ENCODE results near the gene MBP.
"Not testable (repeated sequence)": the region's sequence is repeated elsewhere in the genome, so short reads cannot be mapped to it uniquely, and the experiment has no call there.

MBP gene

DNA sequence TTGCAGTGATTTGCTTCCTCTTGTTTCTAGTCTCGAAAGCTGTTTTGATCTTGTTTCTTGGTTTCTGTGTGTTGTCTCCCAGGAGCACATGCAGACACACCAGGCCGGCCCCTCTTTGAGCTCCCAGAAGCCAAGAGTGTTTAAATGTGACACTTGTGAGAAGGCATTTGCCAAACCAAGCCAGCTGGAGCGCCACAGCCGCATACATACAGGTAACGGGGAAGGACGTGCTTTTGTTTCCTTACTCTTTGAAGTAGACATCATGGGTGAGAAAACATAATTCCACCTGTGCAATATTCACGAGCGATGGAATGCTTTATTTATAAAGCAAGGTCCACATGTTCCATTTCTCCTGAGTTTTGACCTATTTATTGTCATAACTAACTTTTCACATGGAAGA lies 173.0 kb downstream of the MBP start:
- DNase-seq: no peak

DNA sequence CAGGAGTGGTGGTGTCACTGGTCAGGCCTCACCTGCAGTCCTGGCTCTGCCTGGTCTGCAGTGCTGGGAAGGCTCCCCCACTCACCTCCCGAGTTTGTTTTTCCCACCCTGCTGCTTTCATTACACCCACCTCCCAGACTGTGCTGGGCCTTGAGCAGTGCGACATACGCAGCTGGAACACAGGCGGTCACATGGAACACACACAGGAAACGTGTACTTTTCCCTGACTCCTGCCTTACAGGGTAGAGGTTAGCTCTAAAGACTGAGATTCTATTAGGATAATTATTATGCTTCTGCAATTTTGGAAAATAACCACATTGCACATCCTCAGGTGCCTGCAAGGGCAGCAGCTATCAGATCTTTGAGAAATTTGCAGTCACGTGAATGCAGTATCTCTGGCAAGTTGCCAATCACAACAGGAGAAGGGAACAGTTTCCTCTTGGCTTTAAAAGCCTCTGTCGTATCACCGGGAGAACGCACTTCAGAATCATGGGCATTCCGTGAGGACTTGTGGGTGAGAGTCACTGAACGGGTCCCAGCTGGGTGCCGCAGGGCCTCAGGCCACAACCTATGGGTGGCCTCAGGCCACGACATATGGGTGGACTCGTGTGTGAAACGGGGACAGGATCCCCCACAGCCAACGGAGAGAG lies 173.8 kb downstream of the MBP start:
- DNase-seq: no peak

DNA sequence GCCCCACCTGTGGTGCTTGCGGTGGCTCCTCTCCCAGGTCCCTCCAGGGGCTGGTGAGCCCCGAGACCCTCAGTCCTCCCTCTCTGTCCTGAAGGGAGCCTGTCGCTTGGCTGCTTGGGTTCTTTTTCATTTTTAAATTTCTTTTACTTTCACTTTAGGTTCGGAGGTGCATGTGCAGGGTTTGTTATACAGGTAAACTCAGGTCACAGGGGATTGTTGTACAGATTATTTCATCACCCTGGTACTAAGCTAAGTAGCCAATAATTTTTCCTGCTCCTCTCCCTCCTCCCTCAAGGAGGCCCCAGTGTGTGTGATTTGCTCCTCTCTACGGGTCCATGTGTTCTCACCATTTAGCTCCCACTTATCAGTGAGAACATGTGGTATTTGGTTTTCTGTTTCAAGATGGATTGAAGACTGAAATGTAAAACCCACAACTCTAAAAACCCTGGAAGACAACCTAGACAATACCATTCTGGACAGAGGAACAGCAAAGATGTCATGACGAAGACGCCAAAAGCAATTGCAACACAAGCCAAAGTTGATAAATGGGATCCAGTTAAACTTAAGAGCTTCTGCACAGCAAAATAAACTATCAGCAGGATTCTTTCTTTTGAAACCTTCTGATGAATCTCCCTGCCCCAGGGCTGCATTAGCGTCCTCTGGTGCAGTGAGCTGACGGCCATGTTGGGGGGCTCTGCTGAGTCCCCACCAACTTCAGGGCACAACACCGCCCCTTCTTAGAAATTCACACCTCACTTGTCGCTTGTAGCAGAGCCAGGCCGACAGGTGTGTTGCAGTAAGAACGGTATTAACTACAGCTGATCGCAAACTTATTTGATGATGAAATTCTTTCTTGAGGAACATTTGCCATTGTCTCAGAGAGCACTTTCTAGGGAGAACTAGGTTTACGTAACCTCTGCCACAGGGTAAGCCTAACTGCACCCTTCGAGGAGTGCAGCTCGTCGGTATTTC lies 174.9 kb downstream of the MBP start:
- DNase-seq: no peak

DNA sequence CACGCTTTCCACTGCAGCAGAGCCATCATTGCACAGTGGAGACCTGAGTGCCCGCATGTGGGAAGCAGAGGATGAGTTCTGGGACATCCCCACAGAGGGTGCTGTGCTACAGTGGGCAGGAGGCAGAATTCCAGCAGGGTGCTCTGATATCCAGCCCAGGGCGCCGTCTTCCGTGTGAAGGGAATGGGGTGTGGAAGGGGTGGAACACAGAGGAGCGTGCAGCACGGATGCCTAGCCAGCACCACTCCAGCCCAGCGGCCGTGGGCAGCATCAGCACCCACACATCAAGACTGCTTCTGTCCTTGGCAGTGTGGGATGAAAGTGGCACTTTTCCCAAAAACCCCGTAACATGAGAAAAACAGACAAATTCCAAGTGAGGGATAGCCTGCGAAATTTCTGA lies 175.9 kb downstream of the MBP start:
- no peak for DNase-seq

DNA sequence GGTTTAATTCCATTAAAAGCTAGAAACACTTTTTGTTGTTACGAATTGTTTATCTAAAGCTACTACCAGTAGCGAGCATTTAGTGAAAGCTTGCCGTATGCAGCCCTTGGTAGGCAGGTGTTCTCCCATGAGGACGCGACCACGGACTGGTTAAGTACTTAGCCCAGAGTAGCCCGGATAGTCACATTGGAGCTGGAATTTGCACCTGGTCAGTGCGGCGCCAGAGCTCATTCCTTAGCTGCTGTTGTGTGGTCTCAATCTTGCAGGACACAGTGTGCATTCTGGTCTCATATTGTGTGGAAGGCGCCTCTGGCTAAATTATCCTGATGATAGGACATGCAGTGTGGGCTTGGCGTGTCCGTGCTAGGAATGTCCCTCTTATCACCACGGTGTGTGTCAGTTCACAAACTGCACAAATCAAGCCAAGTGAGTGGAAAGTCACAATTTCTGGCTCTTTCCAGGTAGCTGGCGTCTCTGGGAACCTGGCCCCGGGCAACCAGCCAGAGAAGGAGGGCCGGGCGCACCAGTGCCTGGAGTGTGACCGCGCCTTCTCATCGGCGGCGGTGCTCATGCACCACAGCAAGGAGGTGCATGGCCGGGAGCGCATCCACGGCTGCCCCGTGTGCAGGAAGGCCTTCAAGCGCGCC lies 176.9 kb downstream of the MBP start:
- DNase-seq: no peak

DNA sequence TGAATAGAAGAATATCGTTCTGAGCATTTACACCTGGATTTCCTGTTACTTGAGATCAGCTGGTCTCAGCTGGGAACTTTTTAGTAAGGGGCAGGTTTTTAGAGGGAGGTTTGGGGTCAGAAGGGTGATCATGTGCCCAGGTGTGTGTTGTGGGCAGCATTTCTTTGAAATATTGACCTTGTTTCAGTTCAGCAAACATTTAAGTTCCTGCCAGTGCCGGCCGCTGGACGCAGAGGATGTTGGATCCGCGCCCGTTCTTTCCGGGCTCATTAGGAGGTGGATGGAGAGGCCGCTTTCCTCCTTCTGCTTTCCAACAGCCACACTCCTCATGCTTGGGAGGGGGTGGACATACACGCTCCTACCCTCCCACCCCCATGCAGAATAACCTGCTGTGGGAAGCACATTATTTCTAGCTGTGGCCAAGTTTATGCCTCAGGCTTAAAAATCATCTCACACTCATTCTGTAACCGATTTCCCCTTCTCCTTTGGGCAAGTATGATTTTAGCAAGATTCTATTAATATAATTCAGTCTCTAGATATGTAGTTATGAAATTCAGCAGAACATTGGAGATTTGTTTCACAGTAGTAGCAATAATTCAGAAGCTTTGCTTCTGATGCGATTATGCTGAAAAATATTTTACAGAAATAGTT lies 178.9 kb downstream of the MBP start:
- no peak for DNase-seq

DNA sequence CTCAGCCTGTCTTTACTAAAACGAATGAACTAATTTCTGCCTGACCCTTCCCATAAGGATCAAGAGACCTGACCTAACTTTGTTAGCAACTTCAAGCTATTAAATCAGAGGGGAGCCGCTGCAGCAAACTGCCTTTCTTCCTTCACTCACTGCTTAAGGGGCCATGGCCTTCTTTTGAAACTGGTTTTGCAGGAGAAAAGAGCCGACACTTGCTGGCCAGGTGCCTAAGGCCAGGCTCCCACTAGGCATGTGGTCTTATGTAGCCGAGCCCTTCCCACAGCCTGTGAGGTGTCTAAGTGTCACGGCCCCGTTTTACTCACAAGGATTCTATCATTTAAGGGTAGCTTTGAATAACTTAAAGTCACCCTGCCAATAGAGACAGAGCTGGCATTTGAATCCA lies 179.4 kb downstream of the MBP start:
- DNase-seq: no peak

DNA sequence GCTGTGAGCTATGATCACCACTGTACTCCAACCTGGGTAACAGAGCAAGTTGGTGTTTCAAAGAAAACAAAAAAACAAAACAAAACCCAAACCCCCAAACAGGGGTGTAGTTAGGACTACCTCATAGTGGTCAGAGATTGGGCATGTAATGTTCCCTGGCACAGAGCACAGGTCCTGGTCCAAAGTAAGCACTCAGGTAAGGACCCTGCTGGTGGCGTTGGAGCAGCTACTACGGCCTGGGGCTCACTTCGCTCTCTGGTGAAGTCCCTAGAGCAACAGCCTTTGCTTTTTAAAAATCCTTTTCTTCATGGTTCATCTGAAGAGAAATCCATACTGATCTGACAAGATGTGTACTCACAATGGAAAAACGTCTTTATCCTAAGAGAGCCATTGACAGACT lies 179.8 kb downstream of the MBP start:
- DNase-seq: no peak

DNA sequence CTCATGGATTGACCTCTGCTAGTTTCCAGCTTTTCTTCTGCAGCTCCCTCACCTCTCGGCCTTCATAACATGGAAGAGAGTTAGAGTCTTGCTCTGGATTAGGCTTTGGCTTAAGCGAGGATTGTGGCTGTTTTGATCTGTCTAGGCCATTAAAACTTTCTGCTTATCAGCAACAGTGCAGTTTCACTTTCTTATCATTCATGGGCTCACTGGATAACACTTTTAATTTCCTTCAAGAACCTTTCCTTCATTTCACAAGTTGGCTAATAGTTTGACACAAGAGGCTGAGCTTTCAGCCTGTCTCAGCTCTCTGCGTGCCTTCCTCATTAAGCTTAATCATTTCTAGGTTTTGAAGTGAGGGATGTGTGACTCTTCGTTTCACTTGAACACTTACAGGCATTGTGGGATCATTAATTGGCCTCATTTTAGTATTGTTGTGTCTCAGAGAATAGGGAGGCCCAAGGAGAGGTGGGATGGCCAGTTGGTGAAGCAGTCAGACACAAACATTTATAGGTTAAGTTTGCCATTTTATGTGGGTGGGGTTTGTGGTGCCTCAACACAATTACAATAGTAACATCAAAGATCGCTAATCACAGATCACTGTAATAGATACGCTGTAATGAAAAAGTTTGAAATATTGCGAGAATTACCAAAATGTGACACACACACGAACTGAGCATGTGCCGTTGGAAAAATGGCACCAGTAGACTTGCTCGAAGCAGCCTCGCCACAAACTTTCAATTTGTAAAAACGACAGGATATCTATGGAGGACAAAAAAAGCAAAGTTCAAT lies 180.9 kb downstream of the MBP start:
- no peak for DNase-seq

DNA sequence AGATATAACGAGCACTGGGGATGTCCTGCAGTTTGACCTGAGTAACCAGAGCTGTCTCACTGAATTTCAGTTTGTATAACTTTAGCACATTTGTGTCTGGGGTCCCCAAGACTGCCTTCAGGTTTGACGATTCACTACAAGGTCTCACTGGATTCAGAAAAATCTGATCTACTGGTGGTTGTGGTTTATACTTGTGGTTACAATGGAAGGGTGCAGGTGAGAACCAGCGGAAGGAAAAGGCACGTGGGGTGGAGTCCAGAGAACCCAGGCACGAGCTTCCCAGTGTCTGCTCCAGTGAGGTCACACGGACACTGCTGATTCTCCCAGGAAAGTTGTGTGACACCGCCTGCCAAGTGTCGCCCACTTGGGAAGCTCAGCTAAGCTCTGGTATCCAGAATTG lies 184.2 kb downstream of the MBP start:
- no peak for DNase-seq

DNA sequence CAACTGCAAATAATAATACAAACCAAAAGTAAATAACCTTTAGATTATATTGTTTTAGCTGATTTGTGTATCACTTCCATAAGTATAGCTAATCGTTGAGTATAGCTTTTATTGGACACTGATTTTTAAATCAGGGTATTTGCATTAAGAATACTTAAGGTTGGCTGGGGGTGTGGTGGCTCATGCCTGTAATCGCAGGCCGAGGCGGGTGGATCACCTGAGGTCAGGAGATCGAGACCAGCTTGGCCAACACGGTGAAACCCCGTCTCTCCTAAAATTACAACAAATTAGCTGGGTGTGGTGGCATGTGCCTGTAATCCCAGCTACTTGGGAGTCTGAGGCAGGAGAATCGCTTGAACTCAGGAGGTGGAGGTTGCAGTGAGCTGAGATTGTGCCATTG lies 188.2 kb downstream of the MBP start:
- not testable (repeated sequence) for DNase-seq

DNA sequence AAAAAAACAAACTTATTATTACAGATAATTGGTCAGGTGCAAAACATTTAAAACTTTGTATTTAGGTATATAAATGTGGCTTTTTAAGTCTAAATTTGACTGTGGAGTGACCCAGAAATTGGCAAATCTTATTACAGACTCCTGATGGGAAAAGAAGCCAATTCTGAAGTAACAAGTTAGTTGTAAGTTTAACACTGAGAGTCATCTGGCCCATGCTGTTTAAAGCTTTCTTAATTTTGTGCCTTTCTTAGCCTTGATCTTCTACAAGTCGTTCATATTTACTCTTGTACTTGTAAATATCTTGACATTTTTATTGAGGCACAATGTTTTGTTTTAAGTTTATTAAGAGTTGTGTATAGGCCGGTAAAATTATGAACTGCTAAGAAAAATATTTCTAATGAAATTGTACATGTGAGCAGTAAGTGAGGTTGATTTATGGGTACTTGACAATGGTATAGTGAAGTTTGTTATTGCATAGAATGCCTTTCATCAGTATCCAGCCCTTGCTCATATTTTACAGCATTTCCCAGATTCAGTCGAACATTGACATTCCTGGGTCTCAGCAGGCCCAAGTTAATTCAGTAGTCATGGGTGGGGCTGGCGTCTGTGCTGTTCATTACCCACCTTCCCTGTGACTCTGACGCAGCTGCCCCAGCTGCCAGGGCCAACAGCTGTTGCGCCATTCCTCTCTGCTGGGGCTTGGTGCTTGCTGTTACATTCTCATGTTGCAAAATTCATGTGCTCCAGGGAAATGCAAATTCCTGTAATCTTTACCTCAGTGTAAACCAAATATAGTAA lies 188.8 kb downstream of the MBP start:
- no peak for DNase-seq

DNA sequence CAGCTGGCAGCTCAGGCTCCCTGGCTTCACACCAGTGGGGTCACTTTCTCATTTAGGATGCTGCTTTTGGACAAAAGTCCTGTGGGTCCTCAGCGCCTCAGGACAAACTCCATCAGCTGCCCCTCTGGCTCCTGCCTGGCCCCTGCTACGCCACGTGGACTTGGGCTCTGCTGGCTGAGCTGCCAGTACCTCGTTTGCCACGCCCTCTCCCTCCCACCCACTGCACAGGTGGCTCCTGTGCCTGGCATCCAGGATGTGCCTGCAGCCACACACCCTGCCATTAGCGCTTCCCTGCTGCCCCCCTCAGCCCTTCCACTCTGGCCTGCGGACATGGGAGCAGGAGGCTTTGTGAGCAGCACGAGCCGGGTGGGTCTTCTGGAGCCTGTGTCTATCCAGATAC lies 191.3 kb downstream of the MBP start:
- DNase-seq: no peak

DNA sequence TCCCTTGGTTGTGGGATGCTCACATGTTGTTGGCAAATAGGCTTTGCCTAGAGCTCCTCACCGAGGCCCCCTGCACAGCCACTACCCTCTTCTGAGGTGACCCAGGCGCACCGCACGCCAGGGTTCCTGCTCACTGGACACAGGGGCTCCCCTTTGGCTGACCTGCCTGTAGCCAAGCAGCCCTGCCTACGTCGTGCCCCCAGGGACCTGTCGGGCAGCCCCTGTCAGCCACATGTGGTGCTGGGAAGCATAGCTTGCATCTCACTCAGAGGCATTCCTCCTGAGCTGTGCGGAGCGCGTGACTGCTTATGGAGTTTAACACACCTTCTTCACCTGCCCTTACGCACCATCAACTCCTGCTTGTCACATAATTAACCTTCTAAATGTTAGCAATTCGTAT lies 194.0 kb downstream of the MBP start:
- DNase-seq: no peak

DNA sequence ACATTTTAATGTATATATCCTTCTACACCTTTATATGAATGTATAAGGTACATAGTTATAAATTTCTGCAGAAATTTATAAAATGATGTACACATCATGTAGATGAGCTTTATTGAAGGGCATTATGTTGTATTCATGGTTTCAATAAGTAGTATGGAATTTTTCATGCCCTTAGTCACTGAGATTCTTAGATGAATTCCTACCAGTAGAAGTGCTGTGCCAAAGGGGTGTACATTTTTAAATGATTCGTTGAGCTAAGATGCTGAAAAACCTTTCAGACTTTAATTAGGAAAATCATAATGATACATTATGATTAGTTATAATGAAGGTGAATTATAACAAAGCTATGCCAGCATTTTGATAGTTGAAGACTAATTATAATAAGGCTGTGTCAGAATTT lies 195.0 kb downstream of the MBP start:
- no peak for DNase-seq

DNA sequence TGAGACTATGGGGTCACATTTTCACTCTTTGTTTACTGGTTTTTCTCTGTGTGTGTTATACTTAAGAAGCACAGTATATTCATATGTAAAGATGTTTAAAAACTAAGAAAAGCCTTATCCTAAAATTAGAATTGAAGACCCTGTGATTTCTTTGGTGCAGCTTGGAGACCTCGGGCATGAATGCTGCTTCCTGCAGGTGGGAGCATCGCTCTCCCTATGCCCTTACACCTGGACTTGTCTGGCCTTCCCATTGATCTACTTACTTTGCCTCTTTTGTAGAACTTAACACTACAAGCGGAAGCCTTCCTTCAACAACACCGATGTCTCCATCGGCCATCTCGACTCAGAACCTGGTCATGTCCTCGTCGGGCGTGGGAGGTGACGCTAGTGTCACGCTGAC lies 195.7 kb downstream of the MBP start:
- no peak for DNase-seq

DNA sequence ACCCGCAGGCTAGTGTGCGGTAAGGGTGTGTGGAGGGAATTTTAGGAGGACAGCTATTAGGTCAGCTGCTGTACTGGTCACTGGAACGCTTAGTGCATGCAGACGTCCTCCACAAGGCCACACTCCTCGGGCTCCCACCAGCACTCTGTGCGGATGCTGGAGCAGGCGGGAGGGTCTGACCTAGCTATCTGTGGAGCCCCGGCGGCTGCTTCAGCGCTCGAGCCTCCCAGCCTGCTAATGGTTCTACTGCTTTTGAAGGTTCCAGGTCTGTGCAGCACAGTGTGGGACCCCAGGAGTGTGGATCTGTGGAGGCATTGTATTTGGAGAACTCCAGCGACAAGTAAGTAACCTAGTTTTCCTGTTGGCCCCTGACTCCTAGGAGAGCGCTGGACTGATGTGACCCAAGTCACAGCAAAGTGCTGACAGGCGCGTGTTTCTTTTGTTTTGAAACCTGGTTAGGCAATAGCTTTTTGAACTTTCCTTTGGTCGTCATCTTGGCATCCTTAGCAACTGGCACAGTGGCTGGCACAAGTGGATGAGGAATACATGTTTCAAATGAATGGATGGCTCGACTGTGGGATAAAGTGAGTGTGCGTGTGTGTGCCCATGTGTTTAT lies 196.8 kb downstream of the MBP start:
- DNase-seq: no peak

DNA sequence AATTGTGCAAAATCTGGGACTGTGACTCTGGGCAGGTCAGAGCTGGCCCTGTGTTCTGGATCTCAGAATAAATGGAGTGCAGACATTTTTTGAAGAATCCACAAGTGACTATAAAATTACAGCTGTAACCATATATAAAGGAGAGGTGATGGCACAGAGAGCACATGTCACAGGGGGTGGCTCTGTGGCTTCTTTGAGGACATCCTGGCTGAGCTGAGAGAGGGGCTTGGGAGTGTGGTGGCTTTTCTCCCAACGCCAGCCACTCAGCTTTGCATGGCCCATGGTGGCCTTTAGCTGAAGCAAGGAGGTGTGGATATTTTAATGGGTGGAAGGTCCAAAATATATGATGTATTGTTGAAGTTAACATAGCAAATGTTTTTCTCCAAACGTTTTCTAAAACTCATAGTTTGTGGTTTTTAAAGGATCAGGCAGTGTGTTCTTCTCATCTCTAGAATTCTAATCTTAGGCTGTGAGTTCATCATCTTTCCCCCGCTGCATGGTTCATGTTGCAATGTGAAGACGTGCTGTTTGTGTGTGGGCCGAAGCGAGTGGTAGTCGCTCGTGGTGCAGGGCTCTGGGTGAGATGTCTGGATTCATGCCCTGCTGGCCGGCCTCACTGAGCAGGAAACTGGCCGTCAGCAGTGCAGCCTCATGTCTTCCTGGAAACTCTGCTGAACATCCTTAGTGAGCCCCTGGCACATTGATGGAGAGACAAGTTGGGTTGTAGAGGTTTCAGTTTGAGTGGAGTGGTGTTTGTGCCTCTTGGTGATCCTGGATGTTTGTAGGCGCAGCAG lies 200.4 kb downstream of the MBP start:
- DNase-seq: no peak

DNA sequence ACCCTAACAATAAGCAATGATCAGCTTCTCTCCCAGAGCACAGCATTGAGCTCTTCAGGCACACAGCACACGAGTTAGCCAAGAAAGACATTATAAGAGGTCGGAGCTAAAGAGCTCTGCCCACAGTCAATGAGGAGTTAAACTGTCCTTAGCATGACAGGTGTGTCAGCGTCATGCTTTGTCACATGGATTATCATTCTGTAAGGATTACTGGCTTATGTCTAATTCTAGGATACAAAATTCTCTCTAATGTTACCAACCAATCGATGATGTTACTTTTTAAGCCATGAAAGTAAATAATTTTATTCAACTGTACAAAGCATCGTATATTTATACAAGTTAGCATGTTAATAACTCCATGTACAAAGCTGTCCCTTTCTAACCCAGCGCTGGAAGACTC lies 201.4 kb downstream of the MBP start:
- DNase-seq: no peak

All from activated effector memory CD4-positive, alpha-beta T cell treated with anti-CD3 and anti-CD28 coated beads, Interleukin-2, amount 50 U/mL, for 16 hours (primary cell).